ENCODE data around the gene LRRC56.
A peak's percentile ranks its signal among the peaks of the same experiment; 100 is the strongest.

Gene LRRC56

DNA sequence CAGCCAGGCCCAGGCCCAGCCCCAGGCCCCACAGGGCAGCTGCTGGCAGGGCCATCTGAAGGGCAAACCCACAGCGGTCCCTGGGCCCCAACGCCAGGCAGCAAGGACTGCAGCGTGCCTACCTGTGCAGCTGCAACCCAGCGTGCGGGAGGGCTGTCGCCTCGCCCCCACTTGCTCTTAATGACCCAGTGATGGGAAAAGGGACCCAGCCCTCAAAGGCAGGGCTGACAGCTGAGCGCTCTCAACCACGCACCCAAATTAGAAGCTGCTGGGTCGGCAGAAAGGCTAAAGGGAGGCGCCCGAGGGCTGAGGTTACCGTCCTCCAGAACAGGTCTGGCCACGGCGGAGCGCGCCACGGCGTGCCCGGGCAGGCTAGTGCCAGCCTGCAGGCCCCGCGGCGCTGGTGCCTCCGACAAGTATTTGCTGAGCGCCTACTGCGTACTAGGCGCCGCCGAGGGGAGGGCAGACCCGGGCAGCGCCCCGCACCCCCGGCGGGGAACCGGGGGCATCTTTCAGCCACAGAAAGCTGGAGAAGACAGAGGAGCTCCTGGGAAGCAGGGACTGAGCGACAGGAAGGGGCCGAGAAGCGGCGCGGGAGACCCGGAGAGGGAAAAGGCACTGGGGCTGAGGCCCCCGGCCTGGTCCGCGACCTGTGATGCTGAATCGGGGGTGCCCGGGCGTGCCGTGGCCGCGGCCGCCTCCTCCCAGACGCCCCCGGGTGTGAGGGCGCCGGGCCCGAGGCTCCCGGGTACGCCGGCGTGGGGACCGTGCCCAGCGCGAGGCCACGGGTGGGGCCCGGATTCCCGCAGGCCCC is 2.7 kb upstream of the LRRC56 start:
- H3K36me3 ChIP-seq (ENCODE audit: insufficient read depth, low read length): 0 out of 2 replicates have a peak, but pooled peaks cover 6% of the 10 kb centered on the region
- H2AFZ ChIP-seq (ENCODE audit: low read length, unreplicated experiment): no peak overlapping the region
- peak overlapping the region; percentile 90 for H3K4me3 ChIP-seq (ENCODE audit: low read depth, low read length)
- no peak overlapping the region for H3K27ac ChIP-seq (ENCODE audit: low read depth, low read length)
- H3K79me2 ChIP-seq (ENCODE audit: control insufficient read depth, insufficient read depth, low read length, unreplicated experiment): peaks cover 16% of the 10 kb centered on the region
- peaks cover 7% of the 10 kb centered on the region for H3K4me1 ChIP-seq (ENCODE audit: control insufficient read depth, insufficient read depth, low read length, unreplicated experiment)
- no peaks in the 10 kb centered on the region for H3K27me3 ChIP-seq (ENCODE audit: insufficient read depth, low read length)

DNA sequence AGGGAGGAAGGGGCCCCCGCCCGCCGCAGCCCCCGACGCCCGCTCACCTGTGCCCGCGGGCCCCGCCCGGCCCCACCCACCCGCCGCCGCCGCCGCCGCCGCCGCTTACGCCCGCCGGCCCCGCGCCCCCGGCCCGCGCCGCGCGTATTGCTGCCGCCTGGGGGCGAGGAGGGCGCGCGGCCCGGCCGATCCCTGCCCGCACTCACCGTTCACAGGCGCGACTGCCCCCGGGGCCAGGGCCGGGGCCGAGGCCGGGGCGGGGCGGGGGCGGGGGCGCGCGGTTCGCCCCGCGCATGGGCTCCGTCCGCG is 2.2 kb upstream of the LRRC56 start:
- Histone ChIP-seq H3K27ac (ENCODE audit: low read depth, low read length) (no peak overlapping the region), H3K4me1 (ENCODE audit: control insufficient read depth, insufficient read depth, low read length, unreplicated experiment) (peaks cover 7% of the 10 kb centered on the region), H3K36me3 (ENCODE audit: insufficient read depth, low read length) (0 out of 2 replicates have a peak, but pooled peaks cover 6% of the 10 kb centered on the region), H3K27me3 (ENCODE audit: insufficient read depth, low read length) (no peaks in the 10 kb centered on the region), H3K79me2 (ENCODE audit: control insufficient read depth, insufficient read depth, low read length, unreplicated experiment) (peaks cover 16% of the 10 kb centered on the region), H3K4me3 (ENCODE audit: low read depth, low read length) (peak overlapping the region; percentile 90), H2AFZ (ENCODE audit: low read length, unreplicated experiment) (no peak overlapping the region)

DNA sequence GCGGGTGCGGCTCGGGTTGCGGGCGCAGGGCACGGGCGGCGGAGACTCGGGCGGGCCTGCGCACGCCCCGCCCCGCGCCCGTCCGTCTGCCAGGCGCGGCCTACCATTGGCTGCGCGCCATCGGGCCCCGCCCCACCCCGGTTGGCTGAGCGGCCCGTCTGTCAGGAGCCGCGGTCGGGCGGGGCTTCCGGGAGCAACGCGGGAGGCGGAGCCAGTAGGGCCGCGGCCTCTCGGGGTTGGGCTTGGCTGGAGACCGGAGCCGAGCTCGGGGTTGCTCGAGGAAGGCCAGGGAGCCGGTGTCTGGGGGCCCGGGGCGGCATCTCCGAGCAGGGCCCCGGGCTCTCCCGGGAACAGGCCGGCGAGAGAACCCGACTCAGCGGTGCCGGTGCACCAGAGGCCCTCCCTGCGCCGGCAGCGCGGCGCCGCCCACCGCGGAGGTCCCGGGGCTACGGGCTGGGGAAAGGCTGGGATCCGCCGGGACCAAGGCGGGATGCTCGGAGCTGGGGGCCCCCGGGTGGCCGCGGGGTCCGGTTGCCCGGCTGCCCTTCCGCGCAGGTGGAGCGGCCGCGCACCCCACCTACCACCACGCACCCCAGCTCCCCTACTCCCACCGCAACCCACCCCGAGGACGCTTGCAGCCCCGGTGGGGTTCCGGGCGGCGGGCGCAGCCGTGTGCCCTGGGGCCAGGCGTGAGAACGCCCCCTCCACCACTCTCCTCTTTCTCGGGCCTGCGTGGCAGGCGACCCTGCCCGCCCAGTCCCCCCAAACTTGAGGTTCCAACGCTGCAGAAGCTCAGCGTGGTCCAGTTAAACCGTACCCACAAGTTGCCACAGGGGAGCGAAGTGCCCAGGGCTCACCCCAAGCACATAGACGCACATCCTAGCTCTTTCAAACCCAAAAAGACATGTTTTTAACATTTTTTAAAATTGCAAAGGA is 1.5 kb upstream of the LRRC56 start, which contains the start of gene HRAS:
TSS of gene HRAS (minus strand) at position 58 of the 936 bp plus-strand sequence.
- H2AFZ ChIP-seq (ENCODE audit: low read length, unreplicated experiment): peak within 1 kb of the TSS; percentile 86
- H3K27me3 ChIP-seq (ENCODE audit: insufficient read depth, low read length): no peaks in the 10 kb centered on the region
- H3K4me1 ChIP-seq (ENCODE audit: control insufficient read depth, insufficient read depth, low read length, unreplicated experiment): peaks cover 7% of the 10 kb centered on the region
- 0 out of 2 replicates have a peak, but pooled peaks cover 6% of the 10 kb centered on the region for H3K36me3 ChIP-seq (ENCODE audit: insufficient read depth, low read length)
- H3K4me3 ChIP-seq (ENCODE audit: low read depth, low read length): peak within 1 kb of the TSS; percentile 90
- peaks cover 16% of the 10 kb centered on the region for H3K79me2 ChIP-seq (ENCODE audit: control insufficient read depth, insufficient read depth, low read length, unreplicated experiment)
- no peak within 1 kb of the TSS for H3K27ac ChIP-seq (ENCODE audit: low read depth, low read length)

DNA sequence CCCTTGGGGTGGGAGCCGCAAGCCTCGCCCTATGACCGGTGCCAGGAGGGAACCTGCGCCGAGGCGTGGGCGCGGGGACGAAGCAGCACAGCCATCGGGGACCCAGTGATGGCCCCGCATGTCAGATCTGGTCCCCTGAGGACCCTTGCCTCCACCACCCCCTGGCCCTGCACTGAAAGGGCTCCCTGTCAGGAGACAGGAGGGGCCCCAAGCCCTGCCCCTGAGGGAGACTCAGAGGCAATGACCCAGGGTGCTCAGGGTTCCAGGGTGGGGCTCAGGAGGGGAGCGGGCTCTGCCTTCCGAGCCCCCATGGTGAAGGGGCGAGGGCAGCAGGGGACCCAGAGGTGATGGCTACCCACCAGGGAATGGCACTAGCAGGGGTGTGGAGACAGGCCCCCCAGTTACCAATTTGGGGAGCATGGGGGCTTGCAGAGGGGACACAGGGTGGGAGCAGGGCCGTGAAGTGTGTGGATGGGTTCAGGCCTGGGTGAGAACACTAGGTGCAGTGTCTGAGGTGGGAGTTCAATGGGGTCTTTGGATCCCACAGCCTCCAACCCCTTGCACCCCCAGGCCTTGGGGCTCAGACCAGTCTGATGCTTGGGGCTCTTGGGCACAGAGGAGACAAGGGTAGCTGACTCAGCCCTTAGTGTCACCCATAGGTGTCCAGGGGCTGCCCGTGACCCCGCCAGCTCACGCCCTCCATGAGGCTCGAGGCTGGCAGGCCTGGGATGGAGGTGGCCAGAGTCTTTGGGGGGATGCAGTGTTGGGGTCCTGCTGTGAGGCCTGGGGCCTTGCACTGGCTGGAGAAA is 499 bp downstream of the LRRC56 start:
- H3K4me3 ChIP-seq (ENCODE audit: low read depth, low read length): peak overlapping the region; percentile 86
- H2AFZ ChIP-seq (ENCODE audit: low read length, unreplicated experiment): no peak overlapping the region
- 0 out of 2 replicates have a peak, but pooled peaks cover 3% of the 10 kb centered on the region for H3K36me3 ChIP-seq (ENCODE audit: insufficient read depth, low read length)
- no peaks in the 10 kb centered on the region for H3K27me3 ChIP-seq (ENCODE audit: insufficient read depth, low read length)
- H3K4me1 ChIP-seq (ENCODE audit: control insufficient read depth, insufficient read depth, low read length, unreplicated experiment): peaks cover 7% of the 10 kb centered on the region
- no peak overlapping the region for H3K27ac ChIP-seq (ENCODE audit: low read depth, low read length)
- peaks cover 16% of the 10 kb centered on the region for H3K79me2 ChIP-seq (ENCODE audit: control insufficient read depth, insufficient read depth, low read length, unreplicated experiment)

DNA sequence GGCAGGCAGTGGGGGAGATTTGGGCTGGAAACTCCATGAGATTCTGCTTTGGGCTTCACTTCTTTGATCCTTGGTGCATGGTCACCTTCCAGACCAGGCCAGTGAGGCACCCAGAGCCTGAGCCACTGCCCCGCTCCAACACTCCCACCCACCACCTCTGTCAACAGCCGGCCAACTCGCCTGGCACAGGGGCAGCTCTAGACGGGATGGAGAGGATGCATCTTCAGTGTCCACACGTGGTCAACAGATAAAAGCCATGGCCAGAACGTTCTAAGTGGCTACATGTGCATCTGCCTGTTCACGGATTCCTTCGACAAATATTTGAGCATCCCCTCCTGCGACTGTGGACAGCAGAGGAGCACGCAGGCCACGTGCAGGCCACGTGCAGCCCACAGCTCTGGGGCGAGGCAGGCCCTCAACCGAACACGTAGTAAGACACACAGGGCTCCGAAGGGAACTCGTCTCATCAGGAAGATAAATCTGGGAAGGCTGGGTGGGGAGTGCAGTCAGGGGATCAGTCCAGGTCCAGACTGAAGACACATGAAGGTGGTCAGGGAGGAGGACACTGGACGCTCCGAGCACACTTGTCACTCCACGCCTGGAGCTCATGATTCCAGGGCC is 1.2 kb downstream of the LRRC56 start:
- Histone ChIP-seq H3K27me3 (ENCODE audit: insufficient read depth, low read length) (no peaks in the 10 kb centered on the region), H3K4me1 (ENCODE audit: control insufficient read depth, insufficient read depth, low read length, unreplicated experiment) (peaks cover 7% of the 10 kb centered on the region), H2AFZ (ENCODE audit: low read length, unreplicated experiment) (no peak overlapping the region), H3K36me3 (ENCODE audit: insufficient read depth, low read length) (0 out of 2 replicates have a peak, but pooled peaks cover 1% of the 10 kb centered on the region), H3K79me2 (ENCODE audit: control insufficient read depth, insufficient read depth, low read length, unreplicated experiment) (peaks cover 15% of the 10 kb centered on the region), H3K27ac (ENCODE audit: low read depth, low read length) (no peak overlapping the region), H3K4me3 (ENCODE audit: low read depth, low read length) (no peak overlapping the region)

DNA sequence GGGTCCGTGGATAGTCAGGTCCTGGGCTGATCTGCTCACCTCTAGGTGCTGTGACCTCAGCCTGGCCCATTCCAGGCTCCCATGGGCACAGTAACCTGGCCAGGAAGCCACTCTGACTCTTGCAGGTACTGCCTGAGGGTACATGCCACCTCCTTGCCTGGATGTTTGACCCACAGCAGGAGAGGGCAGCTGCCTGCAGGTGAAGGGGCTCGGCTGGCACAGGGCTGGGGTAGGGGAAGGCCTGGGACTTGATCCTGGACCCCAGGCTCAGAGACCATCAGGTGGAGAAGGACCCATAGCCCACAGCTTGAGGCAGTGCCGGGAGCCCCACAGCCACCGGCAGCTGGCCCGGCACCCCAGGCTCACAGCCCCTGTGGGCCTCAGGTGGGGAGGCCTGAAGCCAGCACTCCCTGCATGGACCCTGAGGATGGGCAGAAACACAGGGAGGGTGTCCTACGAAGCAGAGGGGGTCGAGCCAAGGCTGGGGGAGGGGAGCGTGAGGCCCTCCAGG is 2.7 kb downstream of the LRRC56 start:
- no peaks in the 10 kb centered on the region for H3K36me3 ChIP-seq (ENCODE audit: insufficient read depth, low read length)
- no peak overlapping the region for H2AFZ ChIP-seq (ENCODE audit: low read length, unreplicated experiment)
- no peak overlapping the region for H3K4me3 ChIP-seq (ENCODE audit: low read depth, low read length)
- no peak overlapping the region for H3K27ac ChIP-seq (ENCODE audit: low read depth, low read length)
- H3K79me2 ChIP-seq (ENCODE audit: control insufficient read depth, insufficient read depth, low read length, unreplicated experiment): no peaks in the 10 kb centered on the region
- H3K4me1 ChIP-seq (ENCODE audit: control insufficient read depth, insufficient read depth, low read length, unreplicated experiment): peaks cover 7% of the 10 kb centered on the region
- no peaks in the 10 kb centered on the region for H3K27me3 ChIP-seq (ENCODE audit: insufficient read depth, low read length)

DNA sequence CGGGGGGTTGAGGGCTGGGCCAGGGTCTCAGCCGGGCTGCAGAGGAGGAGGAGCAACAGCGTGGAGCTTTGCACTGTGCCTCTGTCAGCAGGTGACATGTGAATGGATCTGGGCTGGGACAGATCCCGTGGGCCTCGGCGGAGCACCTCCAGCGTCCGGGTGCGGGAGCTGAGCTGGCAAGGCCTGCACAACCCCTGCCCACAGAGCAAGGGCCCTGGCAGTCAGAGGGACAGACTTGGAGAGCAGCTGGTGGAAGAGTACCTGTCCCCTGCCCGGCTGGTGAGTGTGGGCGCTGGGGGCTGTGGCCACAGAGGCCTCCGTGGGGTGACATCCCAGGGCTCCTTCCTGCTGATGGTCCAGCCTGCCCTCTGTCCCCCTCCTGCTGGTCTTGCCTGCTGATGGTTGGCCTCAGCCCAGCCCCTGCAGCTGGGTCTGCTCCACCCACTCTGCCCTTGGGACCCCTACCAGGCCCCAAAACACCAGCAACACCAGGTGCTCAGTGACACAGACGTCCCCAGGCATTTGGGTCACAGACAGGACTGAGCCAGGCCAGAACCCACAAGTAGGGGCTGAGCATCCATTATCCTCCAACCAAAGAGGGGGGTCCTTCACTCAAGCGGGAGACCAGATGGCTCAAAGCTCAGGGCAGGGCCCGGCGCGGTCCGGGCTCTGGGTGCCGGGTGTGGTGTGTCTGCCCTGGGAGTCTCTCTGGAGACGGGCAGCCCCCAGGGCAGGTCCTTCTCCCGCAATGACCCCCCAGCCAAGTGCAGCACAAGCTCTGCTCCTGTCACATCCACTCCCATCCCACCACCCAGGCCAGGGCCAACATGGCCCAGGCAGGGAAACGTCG is 3.5 kb downstream of the LRRC56 start:
- Histone ChIP-seq H3K27me3 (ENCODE audit: insufficient read depth, low read length) (no peaks in the 10 kb centered on the region), H3K79me2 (ENCODE audit: control insufficient read depth, insufficient read depth, low read length, unreplicated experiment) (no peaks in the 10 kb centered on the region), H3K4me1 (ENCODE audit: control insufficient read depth, insufficient read depth, low read length, unreplicated experiment) (peaks cover 7% of the 10 kb centered on the region), H3K27ac (ENCODE audit: low read depth, low read length) (no peak overlapping the region), H3K4me3 (ENCODE audit: low read depth, low read length) (no peak overlapping the region), H3K36me3 (ENCODE audit: insufficient read depth, low read length) (no peaks in the 10 kb centered on the region), H2AFZ (ENCODE audit: low read length, unreplicated experiment) (no peak overlapping the region)

DNA sequence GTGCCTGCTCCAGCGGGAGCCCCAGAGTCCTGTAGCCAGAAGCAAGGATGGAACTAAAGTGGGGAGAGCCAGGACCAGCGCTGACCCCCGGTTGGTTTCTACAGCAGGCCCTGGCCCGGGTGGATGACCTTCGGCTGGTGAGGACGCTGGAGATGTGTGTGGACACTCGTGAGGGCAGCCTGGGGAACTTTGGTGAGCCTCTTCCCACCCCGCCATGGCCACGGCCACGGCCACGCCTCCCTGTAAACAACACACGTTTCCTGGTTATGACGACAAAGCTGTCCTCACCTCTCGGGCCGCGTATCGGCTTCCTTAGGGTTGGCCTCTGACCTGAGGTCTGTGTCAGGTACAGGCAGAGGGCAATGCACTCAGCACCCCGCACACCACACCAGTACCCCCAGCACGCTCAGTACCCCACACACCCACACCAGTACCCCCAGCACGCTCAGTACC is 4.1 kb downstream of the LRRC56 start:
- Histone ChIP-seq H3K27me3 (ENCODE audit: insufficient read depth, low read length) (no peaks in the 10 kb centered on the region), H3K4me1 (ENCODE audit: control insufficient read depth, insufficient read depth, low read length, unreplicated experiment) (peaks cover 7% of the 10 kb centered on the region), H3K79me2 (ENCODE audit: control insufficient read depth, insufficient read depth, low read length, unreplicated experiment) (no peaks in the 10 kb centered on the region), H3K4me3 (ENCODE audit: low read depth, low read length) (no peak overlapping the region), H3K27ac (ENCODE audit: low read depth, low read length) (no peak overlapping the region), H2AFZ (ENCODE audit: low read length, unreplicated experiment) (no peak overlapping the region), H3K36me3 (ENCODE audit: insufficient read depth, low read length) (no peaks in the 10 kb centered on the region)

DNA sequence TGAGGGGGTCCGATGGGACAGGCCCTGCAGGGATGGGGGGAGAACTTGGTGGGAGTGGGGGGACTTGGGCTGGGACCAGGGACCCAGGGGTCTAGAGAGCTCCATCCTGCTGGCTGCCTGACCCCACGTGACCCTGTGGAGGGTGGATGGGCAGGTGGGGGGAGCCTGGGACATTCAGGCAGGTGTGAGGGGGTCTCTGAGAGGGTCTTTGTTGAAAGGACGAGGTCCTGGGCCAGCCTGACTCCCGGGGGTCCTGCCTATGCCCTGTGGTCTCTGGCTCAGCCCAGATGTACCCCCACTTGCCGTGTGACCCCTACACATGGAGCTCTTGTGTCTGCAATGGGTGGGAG is 7.5 kb downstream of the LRRC56 start:
- Histone ChIP-seq H3K79me2 (ENCODE audit: control insufficient read depth, insufficient read depth, low read length, unreplicated experiment) (no peaks in the 10 kb centered on the region), H3K27me3 (ENCODE audit: insufficient read depth, low read length) (no peaks in the 10 kb centered on the region), H2AFZ (ENCODE audit: low read length, unreplicated experiment) (no peak overlapping the region), H3K4me1 (ENCODE audit: control insufficient read depth, insufficient read depth, low read length, unreplicated experiment) (no peaks in the 10 kb centered on the region), H3K36me3 (ENCODE audit: insufficient read depth, low read length) (no peaks in the 10 kb centered on the region), H3K27ac (ENCODE audit: low read depth, low read length) (no peak overlapping the region), H3K4me3 (ENCODE audit: low read depth, low read length) (no peak overlapping the region)

Data from ACC112 (cell line).